ENCODE data around the gene GCK. TPM values are rescaled to one million over a fixed set of nuclear protein-coding genes. Genes with fewer than 3 reads are reported as not detected.

GCK gene
- total RNA-seq, 1 donor from 2014 or later: not detected

DNA sequence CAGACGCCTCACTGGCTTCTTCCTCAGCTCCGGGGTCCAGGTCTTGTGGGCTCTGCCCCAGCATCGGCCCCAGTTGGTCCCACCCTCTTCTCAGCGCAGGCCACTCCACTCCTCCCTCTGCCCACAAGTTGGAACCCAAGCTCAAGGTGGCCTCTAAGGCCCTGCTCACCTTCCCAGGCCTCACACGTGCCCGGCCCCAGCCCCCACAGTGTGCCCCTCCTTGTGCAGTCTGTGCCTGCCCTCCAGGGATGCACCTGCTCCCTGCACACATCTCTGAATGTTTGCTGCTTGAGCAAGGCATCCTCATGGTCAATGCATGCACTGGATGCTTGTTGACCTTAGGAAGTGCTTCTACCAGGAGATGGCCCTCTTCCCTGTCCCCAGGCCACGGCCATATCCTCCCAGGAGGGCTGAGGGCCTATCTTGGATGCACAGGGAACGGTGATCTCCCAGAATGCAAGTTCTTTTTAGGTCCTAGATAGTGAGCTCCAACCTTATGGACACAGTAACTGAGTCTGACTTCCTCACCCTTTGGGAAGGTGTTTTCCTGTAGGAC is 92.8 kb downstream of the GCK start:
- Mint-ChIP-seq H3K9me3 (ENCODE audit: unreplicated experiment) (no peaks in the 10 kb centered on the region), H3K36me3 (ENCODE audit: low read depth, unreplicated experiment) (no peaks in the 10 kb centered on the region), H3K27me3 (ENCODE audit: unreplicated experiment) (peaks cover 13% of the 10 kb centered on the region), H3K27ac (ENCODE audit: unreplicated experiment) (no peak overlapping the region), H3K4me1 (ENCODE audit: unreplicated experiment) (peaks cover 5% of the 10 kb centered on the region), H3K4me3 (ENCODE audit: unreplicated experiment) (no peak overlapping the region)
- TF ChIP-seq, protein P1, sequence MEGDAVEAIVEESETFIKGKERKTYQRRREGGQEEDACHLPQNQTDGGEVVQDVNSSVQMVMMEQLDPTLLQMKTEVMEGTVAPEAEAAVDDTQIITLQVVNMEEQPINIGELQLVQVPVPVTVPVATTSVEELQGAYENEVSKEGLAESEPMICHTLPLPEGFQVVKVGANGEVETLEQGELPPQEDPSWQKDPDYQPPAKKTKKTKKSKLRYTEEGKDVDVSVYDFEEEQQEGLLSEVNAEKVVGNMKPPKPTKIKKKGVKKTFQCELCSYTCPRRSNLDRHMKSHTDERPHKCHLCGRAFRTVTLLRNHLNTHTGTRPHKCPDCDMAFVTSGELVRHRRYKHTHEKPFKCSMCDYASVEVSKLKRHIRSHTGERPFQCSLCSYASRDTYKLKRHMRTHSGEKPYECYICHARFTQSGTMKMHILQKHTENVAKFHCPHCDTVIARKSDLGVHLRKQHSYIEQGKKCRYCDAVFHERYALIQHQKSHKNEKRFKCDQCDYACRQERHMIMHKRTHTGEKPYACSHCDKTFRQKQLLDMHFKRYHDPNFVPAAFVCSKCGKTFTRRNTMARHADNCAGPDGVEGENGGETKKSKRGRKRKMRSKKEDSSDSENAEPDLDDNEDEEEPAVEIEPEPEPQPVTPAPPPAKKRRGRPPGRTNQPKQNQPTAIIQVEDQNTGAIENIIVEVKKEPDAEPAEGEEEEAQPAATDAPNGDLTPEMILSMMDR (IDR thresholded peaks at IDR 0.05; ENCODE audit: unreplicated experiment): no peak
- no peak for DNase-seq (ENCODE audit: low spot score)

DNA sequence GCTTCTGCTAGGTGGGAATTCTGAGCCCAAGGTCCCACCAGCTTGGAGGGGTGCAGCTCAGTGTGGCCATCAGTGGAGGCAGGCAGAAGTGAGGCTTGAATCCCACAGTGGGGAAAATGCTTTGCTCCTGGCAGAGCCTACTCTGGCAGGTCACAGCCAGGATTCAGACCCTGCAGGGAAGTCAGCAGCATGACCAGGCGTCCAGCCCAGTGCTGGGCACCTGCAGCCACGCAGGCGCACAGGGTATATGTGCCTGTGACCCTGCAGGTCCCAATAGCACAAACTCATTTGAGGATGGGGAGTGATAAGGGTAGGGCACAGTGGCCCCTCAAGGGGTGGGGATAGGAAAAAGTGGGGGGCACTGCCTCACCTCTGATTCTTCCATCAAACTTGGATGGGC is 93.5 kb downstream of the GCK start:
- H3K9me3 Mint-ChIP-seq (ENCODE audit: unreplicated experiment): no peaks in the 10 kb centered on the region
- no peak for DNase-seq (ENCODE audit: low spot score)
- H3K27me3 Mint-ChIP-seq (ENCODE audit: unreplicated experiment): peaks cover 13% of the 10 kb centered on the region
- H3K4me1 Mint-ChIP-seq (ENCODE audit: unreplicated experiment): peaks cover 5% of the 10 kb centered on the region
- no peak overlapping the region for H3K4me3 Mint-ChIP-seq (ENCODE audit: unreplicated experiment)
- no peak overlapping the region for H3K27ac Mint-ChIP-seq (ENCODE audit: unreplicated experiment)
- TF ChIP-seq, protein P1 (IDR thresholded peaks at IDR 0.05; ENCODE audit: unreplicated experiment): no peak
- H3K36me3 Mint-ChIP-seq (ENCODE audit: low read depth, unreplicated experiment): no peaks in the 10 kb centered on the region

DNA sequence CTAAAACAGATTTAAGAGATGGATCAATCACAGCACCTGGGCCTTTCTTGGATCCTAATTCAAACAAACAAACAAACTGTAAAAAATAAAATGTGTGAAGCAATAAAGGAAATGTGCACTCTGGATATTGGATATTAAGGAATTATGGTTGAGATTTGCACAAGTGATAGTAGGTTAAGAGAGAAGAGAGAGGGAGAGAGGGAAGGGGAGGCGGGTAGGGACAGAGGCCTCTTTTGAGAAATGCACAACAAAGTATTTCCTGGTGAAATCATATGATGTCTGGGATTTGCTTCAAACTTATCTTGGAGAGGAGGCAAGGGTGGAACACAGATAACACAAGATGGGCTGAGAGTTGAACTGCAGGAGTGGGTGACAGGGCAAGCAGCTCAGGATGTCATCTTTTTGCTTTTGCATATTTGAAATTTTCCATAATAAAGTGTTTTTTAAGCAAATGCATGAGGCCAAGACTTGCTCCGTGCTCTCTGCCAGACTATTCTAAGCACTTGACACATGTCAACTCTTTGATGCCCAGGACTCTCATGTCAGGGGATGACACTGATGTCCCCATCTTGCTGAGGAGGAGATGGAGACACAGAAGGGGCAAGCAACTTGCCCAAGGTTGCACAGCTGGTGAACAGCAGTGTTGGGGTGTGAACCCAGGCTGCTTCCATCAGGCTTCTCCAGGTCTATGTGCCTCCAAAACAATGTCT is 94.2 kb downstream of the GCK start:
- H3K4me1 Mint-ChIP-seq (ENCODE audit: unreplicated experiment): peaks cover 5% of the 10 kb centered on the region
- no peak overlapping the region for H3K27ac Mint-ChIP-seq (ENCODE audit: unreplicated experiment)
- peaks cover 13% of the 10 kb centered on the region for H3K27me3 Mint-ChIP-seq (ENCODE audit: unreplicated experiment)
- no peaks in the 10 kb centered on the region for H3K9me3 Mint-ChIP-seq (ENCODE audit: unreplicated experiment)
- H3K36me3 Mint-ChIP-seq (ENCODE audit: low read depth, unreplicated experiment): no peaks in the 10 kb centered on the region
- no peak overlapping the region for H3K4me3 Mint-ChIP-seq (ENCODE audit: unreplicated experiment)
- no peak for DNase-seq (ENCODE audit: low spot score)
- TF ChIP-seq, protein P1 (IDR thresholded peaks at IDR 0.05; ENCODE audit: unreplicated experiment): no peak

DNA sequence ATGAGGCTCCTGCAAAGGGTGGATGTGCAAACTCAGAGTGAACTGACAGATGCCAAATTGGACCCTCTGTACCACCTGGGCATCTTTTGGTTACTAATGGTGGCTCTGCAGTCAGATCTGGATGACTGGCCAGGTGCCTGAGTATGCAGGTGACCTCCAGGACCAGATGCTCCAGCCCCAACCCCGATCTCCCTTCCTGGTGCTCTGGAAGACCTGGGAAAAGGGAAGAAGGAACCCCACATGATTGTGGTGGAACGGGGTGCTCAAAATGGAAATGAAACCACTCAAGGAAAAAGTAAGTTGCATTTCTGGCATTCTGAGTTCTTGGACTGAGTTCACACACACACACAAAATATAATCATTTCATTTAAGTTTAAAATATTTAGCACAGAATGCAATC is 94.9 kb downstream of the GCK start:
- no peaks in the 10 kb centered on the region for H3K36me3 Mint-ChIP-seq (ENCODE audit: low read depth, unreplicated experiment)
- no peak overlapping the region for H3K27ac Mint-ChIP-seq (ENCODE audit: unreplicated experiment)
- H3K27me3 Mint-ChIP-seq (ENCODE audit: unreplicated experiment): peaks cover 13% of the 10 kb centered on the region
- no peak overlapping the region for H3K4me3 Mint-ChIP-seq (ENCODE audit: unreplicated experiment)
- no peaks in the 10 kb centered on the region for H3K9me3 Mint-ChIP-seq (ENCODE audit: unreplicated experiment)
- TF ChIP-seq, protein P1 (IDR thresholded peaks at IDR 0.05; ENCODE audit: unreplicated experiment): no peak
- no peak for DNase-seq (ENCODE audit: low spot score)
- peaks cover 5% of the 10 kb centered on the region for H3K4me1 Mint-ChIP-seq (ENCODE audit: unreplicated experiment)

Other genes starting within 250 kb of the GCK start
- gene SPDYE1, start 191.5 kb downstream of the GCK start, total RNA-seq (ENCODE audit: unreplicated experiment): not detected
- gene DBNL, start 144.7 kb downstream of the GCK start, total RNA-seq (ENCODE audit: unreplicated experiment): 47.5 TPM
- not detected for gene PGAM2, start 123.9 kb downstream of the GCK start, total RNA-seq (ENCODE audit: unreplicated experiment)
- 16.9 TPM for gene POLM, start 106.9 kb downstream of the GCK start, total RNA-seq (ENCODE audit: unreplicated experiment)
- 22.2 TPM for gene AEBP1, start 85.1 kb downstream of the GCK start, total RNA-seq (ENCODE audit: unreplicated experiment)
- 39.9 TPM for gene POLD2, start 65.9 kb downstream of the GCK start, total RNA-seq (ENCODE audit: unreplicated experiment)
- 0.82 TPM for gene MYL7, start 48.1 kb downstream of the GCK start, total RNA-seq (ENCODE audit: unreplicated experiment)
- gene YKT6, start 11.5 kb upstream of the GCK start, total RNA-seq (ENCODE audit: unreplicated experiment): 98.4 TPM
- 0.23 TPM for gene CAMK2B, start 136.2 kb upstream of the GCK start, total RNA-seq (ENCODE audit: unreplicated experiment)

Data from endothelial cell (in vitro differentiated cells).